ENCODE results near the gene SCG3.
A peak's percentile ranks its signal among the peaks of the same experiment; 100 is the strongest.

Gene SCG3

GRCh38 chr15:51699373-51699772, 18.1 kb downstream of the SCG3 start:
- Mint-ChIP-seq H3K27ac (no peak overlapping the region), H3K9me3 (no peaks in the 10 kb centered on the region), H3K4me3 (no peak overlapping the region), H3K27me3 (peaks cover 18% of the 10 kb centered on the region), H3K36me3 (ENCODE audit: low read depth) (no peaks in the 10 kb centered on the region), H3K4me1 (ENCODE audit: low read depth) (peaks cover 5% of the 10 kb centered on the region)
- intact Hi-C loops (cut with micrococcal nuclease), result loop anchor here (5.0 kb wide), 1 partner anchor 37 kb away; no protein-coding TSS in a partner anchor

GRCh38 chr15:51702710-51703109, 21.4 kb downstream of the SCG3 start:
- Mint-ChIP-seq H3K4me1 (ENCODE audit: low read depth) (no peaks in the 10 kb centered on the region), H3K4me3 (no peak overlapping the region), H3K9me3 (no peaks in the 10 kb centered on the region), H3K27me3 (peaks cover 20% of the 10 kb centered on the region), H3K36me3 (ENCODE audit: low read depth) (no peaks in the 10 kb centered on the region), H3K27ac (no peak overlapping the region)
- intact Hi-C loops (cut with micrococcal nuclease), result no loop called here

GRCh38 chr15:51706291-51706690, 25.0 kb downstream of the SCG3 start:
- Mint-ChIP-seq H3K4me3 (no peak overlapping the region), H3K36me3 (ENCODE audit: low read depth) (no peaks in the 10 kb centered on the region), H3K4me1 (ENCODE audit: low read depth) (no peaks in the 10 kb centered on the region), H3K27me3 (peaks cover 4% of the 10 kb centered on the region), H3K27ac (no peak overlapping the region), H3K9me3 (no peaks in the 10 kb centered on the region)
- intact Hi-C loops (cut with micrococcal nuclease), result no loop called here

GRCh38 chr15:51706926-51707608, 25.8 kb downstream of the SCG3 start:
- Mint-ChIP-seq H3K4me3 (no peak overlapping the region), H3K27ac (no peak overlapping the region), H3K27me3 (peaks cover 1% of the 10 kb centered on the region), H3K9me3 (no peaks in the 10 kb centered on the region), H3K4me1 (ENCODE audit: low read depth) (no peaks in the 10 kb centered on the region), H3K36me3 (ENCODE audit: low read depth) (no peaks in the 10 kb centered on the region)
- intact Hi-C loops (cut with micrococcal nuclease), result no loop called here

- Mint-ChIP-seq H3K27me3 (peaks cover 1% of the 10 kb centered on the region), H3K4me1 (ENCODE audit: low read depth) (no peaks in the 10 kb centered on the region), H3K27ac (no peak overlapping the region), H3K36me3 (ENCODE audit: low read depth) (no peaks in the 10 kb centered on the region), H3K4me3 (no peak overlapping the region), H3K9me3 (no peaks in the 10 kb centered on the region)
- intact Hi-C loops (cut with micrococcal nuclease), result no loop called here
These were observed 26.7 kb downstream of the SCG3 start for GRCh38 chr15:51708013-51708412.

- H3K36me3 Mint-ChIP-seq (ENCODE audit: low read depth), result no peaks in the 10 kb centered on the region
- no peaks in the 10 kb centered on the region for H3K9me3 Mint-ChIP-seq
- no peak overlapping the region for H3K27ac Mint-ChIP-seq
- no peaks in the 10 kb centered on the region for H3K4me1 Mint-ChIP-seq (ENCODE audit: low read depth)
- intact Hi-C loops (cut with micrococcal nuclease), result no loop called here
- peaks cover 1% of the 10 kb centered on the region for H3K27me3 Mint-ChIP-seq
- no peak overlapping the region for H3K4me3 Mint-ChIP-seq
These were observed 27.7 kb downstream of the SCG3 start for GRCh38 chr15:51709031-51709430.

GRCh38 chr15:51714162-51714561, 32.9 kb downstream of the SCG3 start:
- intact Hi-C loops (cut with micrococcal nuclease), result no loop called here
- no peaks in the 10 kb centered on the region for H3K36me3 Mint-ChIP-seq (ENCODE audit: low read depth)

GRCh38 chr15:51714911-51715310, 33.6 kb downstream of the SCG3 start:
- Mint-ChIP-seq H3K4me1 (ENCODE audit: low read depth) (no peaks in the 10 kb centered on the region), H3K4me3 (no peak overlapping the region), H3K27me3 (no peaks in the 10 kb centered on the region), H3K9me3 (no peaks in the 10 kb centered on the region), H3K36me3 (ENCODE audit: low read depth) (no peaks in the 10 kb centered on the region), H3K27ac (no peak overlapping the region)
- intact Hi-C loops (cut with micrococcal nuclease), result no loop called here

More at GRCh38 chr15:51714162-51714561, 32.9 kb downstream of the SCG3 start:
- no peak overlapping the region for H3K4me3 Mint-ChIP-seq
- H3K27ac Mint-ChIP-seq, result no peak overlapping the region
- no peaks in the 10 kb centered on the region for H3K27me3 Mint-ChIP-seq
- no peaks in the 10 kb centered on the region for H3K4me1 Mint-ChIP-seq (ENCODE audit: low read depth)
- no peaks in the 10 kb centered on the region for H3K9me3 Mint-ChIP-seq

- Mint-ChIP-seq H3K27me3 (no peaks in the 10 kb centered on the region), H3K4me3 (no peak overlapping the region), H3K9me3 (peaks cover 6% of the 10 kb centered on the region), H3K36me3 (ENCODE audit: low read depth) (peaks cover 23% of the 10 kb centered on the region), H3K4me1 (ENCODE audit: low read depth) (peaks cover 6% of the 10 kb centered on the region), H3K27ac (no peak overlapping the region)
- intact Hi-C loops (cut with micrococcal nuclease), result no loop called here
These were observed 36.9 kb downstream of the SCG3 start for GRCh38 chr15:51718219-51718618.

- H3K27ac Mint-ChIP-seq, result no peak overlapping the region
- intact Hi-C loops (cut with micrococcal nuclease), result no loop called here
- no peaks in the 10 kb centered on the region for H3K27me3 Mint-ChIP-seq
- H3K9me3 Mint-ChIP-seq, result peaks cover 6% of the 10 kb centered on the region
- H3K36me3 Mint-ChIP-seq (ENCODE audit: low read depth), result peaks cover 23% of the 10 kb centered on the region
- H3K4me3 Mint-ChIP-seq, result no peak overlapping the region
- H3K4me1 Mint-ChIP-seq (ENCODE audit: low read depth), result peaks cover 6% of the 10 kb centered on the region
These were observed 37.4 kb downstream of the SCG3 start for GRCh38 chr15:51718746-51719145.

- no peak overlapping the region for H3K27ac Mint-ChIP-seq
- intact Hi-C loops (cut with micrococcal nuclease), result no loop called here
- H3K4me1 Mint-ChIP-seq (ENCODE audit: low read depth), result peaks cover 20% of the 10 kb centered on the region
- no peak overlapping the region for H3K4me3 Mint-ChIP-seq
- peaks cover 30% of the 10 kb centered on the region for H3K36me3 Mint-ChIP-seq (ENCODE audit: low read depth)
- no peaks in the 10 kb centered on the region for H3K27me3 Mint-ChIP-seq
- peaks cover 6% of the 10 kb centered on the region for H3K9me3 Mint-ChIP-seq
These were observed 39.1 kb downstream of the SCG3 start for GRCh38 chr15:51720201-51720995.

GRCh38 chr15:51721199-51721960, 40.1 kb downstream of the SCG3 start:
- H3K27ac Mint-ChIP-seq, result no peak overlapping the region
- intact Hi-C loops (cut with micrococcal nuclease), result no loop called here

GRCh38 chr15:51724199-51724598, 42.9 kb downstream of the SCG3 start:
- peak overlapping the region; percentile 66 for H3K27ac Mint-ChIP-seq
- no peaks in the 10 kb centered on the region for H3K27me3 Mint-ChIP-seq
- intact Hi-C loops (cut with micrococcal nuclease), result no loop called here
- H3K4me3 Mint-ChIP-seq, result peak overlapping the region; percentile 65
- peaks cover 6% of the 10 kb centered on the region for H3K9me3 Mint-ChIP-seq
- H3K36me3 Mint-ChIP-seq (ENCODE audit: low read depth), result peaks cover 35% of the 10 kb centered on the region
- peaks cover 43% of the 10 kb centered on the region for H3K4me1 Mint-ChIP-seq (ENCODE audit: low read depth)

More at GRCh38 chr15:51721199-51721960, 40.1 kb downstream of the SCG3 start:
- H3K4me1 Mint-ChIP-seq (ENCODE audit: low read depth), result peaks cover 24% of the 10 kb centered on the region
- H3K27me3 Mint-ChIP-seq, result no peaks in the 10 kb centered on the region
- peaks cover 6% of the 10 kb centered on the region for H3K9me3 Mint-ChIP-seq
- H3K36me3 Mint-ChIP-seq (ENCODE audit: low read depth), result peaks cover 30% of the 10 kb centered on the region
- no peak overlapping the region for H3K4me3 Mint-ChIP-seq

GRCh38 chr15:51724673-51725072, 43.4 kb downstream of the SCG3 start:
- H3K27ac Mint-ChIP-seq, result peak overlapping the region; percentile 66
- intact Hi-C loops (cut with micrococcal nuclease), result no loop called here

More at GRCh38 chr15:51724673-51725072, 43.4 kb downstream of the SCG3 start:
- H3K4me3 Mint-ChIP-seq, result peak overlapping the region; percentile 65
- peaks cover 6% of the 10 kb centered on the region for H3K9me3 Mint-ChIP-seq
- peaks cover 43% of the 10 kb centered on the region for H3K4me1 Mint-ChIP-seq (ENCODE audit: low read depth)
- H3K36me3 Mint-ChIP-seq (ENCODE audit: low read depth), result peaks cover 40% of the 10 kb centered on the region
- H3K27me3 Mint-ChIP-seq, result no peaks in the 10 kb centered on the region
